A549 (cell line): ENCODE results near the gene AKAP6. TPM values are rescaled to one million over a fixed set of nuclear protein-coding genes. Genes with fewer than 3 reads are reported as not detected.

Experiments used
- ATAC-seq, 2 experiments: fragments of 200-7000 bp in 1 of 2; fragments of >200 bp in 1 of 2; cut with Nextera tagmentation in 1 of 2; cut with Tn5 transposase in 1 of 2; 3 replicates each; pipeline versions ENCODE4 v1.8.0 to v1.9.1; 2018 to 2020; ENCODE audit warnings: mild to moderate bottlenecking in 1 of 2, moderate library complexity in 1 of 2
- CTCF ChIA-PET: fragments of 300-600 bp; sonication (Branson Sonifier 250); formaldehyde crosslinking; extraction: SDS; loops from one replicate; lab custom pipeline; 2021; ENCODE audit warnings: antibody characterized with exemption, inconsistent platforms; lab: Yijun Ruan, JAX
- POLR2A ChIA-PET: fragments of 350-600 bp; formaldehyde crosslinking; extraction: SDS; loops from one replicate; lab custom pipeline; 2021; ENCODE audit warnings: antibody characterized with exemption, inconsistent platforms; lab: Yijun Ruan, JAX
- DNase-seq, 2 experiments: peaks; one replicate each; pipeline versions ENCODE4 v3.0.0 to v3.0.0-alpha.2; 2011 to 2016; ENCODE audit warnings: low read depth in 1 of 2, low spot score in 1 of 2
- FAIRE-seq: peaks from 2 replicates; lab custom pipeline; 2011; peaks lifted over from hg19 to GRCh38; lab: Jason Lieb, UNC
- H3K27ac ChIP-seq, 2 experiments: fragments of >200 bp; sonication (Bioruptor Twin); formaldehyde crosslinking; 3 replicates each; pipeline ENCODE4 v1.5.1; 2016 to 2017
- H3K4me1 ChIP-seq: fragments of >200 bp; sonication (Bioruptor Twin); formaldehyde crosslinking; 3 replicates; pipeline ENCODE4 v1.6.1; 2016
- H3K4me2 ChIP-seq: fragments of >200 bp; sonication (Bioruptor Twin); formaldehyde crosslinking; 3 replicates; pipeline ENCODE4 v1.6.1; 2016
- H3K4me3 ChIP-seq: fragments of >200 bp; sonication (Bioruptor Twin); formaldehyde crosslinking; 3 replicates; pipeline ENCODE4 v1.5.1; 2016
- H3K9me3 ChIP-seq: fragments of >200 bp; sonication (Bioruptor Twin); formaldehyde crosslinking; 3 replicates; pipeline ENCODE4 v1.6.1; 2016
- CBX8 ChIP-seq: fragments of 200-600 bp; sonication (generic); IDR thresholded peaks from 2 replicates; pipeline ENCODE4 v1.6.1; 2016
- CHD4 ChIP-seq: fragments of 200-600 bp; sonication (generic); IDR thresholded peaks from 2 replicates; pipeline ENCODE4 v1.6.1; 2016; ENCODE audit warnings: antibody characterized with exemption, mild to moderate bottlenecking, borderline replicate concordance
- EHMT2 ChIP-seq: fragments of 200-600 bp; sonication (generic); IDR thresholded peaks from 2 replicates; pipeline ENCODE4 v1.6.1; 2016; ENCODE audit warnings: antibody characterized with exemption, low read depth, mild to moderate bottlenecking, moderate library complexity
- FOSL2 ChIP-seq, 2 experiments: fragments of 450-650 bp in 1 of 2; fragments of >200 bp in 1 of 2; sonication (Bioruptor Twin) in 1 of 2; formaldehyde crosslinking; IDR thresholded peaks; 2 replicates each; pipeline versions ENCODE4 v1.5.0 to v1.6.1; 2016 to 2020; ENCODE audit warnings: mild to moderate bottlenecking in 1 of 2, moderate library complexity in 1 of 2
- FOXS1 ChIP-seq: fragments of 250-450 bp; sonication (Bioruptor Pico); IDR thresholded peaks from 2 replicates; pipeline ENCODE4 v1.5.0; 2020; ENCODE audit warnings: mild to moderate bottlenecking, moderate library complexity
- GATA3 ChIP-seq: IDR thresholded peaks from 2 replicates; pipeline ENCODE4 v1.6.1; 2012; ENCODE audit warnings: borderline replicate concordance
- HDAC2 ChIP-seq: fragments of 200-600 bp; sonication (generic); IDR thresholded peaks from 2 replicates; pipeline ENCODE4 v1.6.1; 2016
- HEYL ChIP-seq: fragments of 250-450 bp; sonication (Bioruptor Pico); IDR thresholded peaks from 2 replicates; pipeline ENCODE4 v1.8.0; 2021; ENCODE audit warnings: mild to moderate bottlenecking, moderate library complexity
- HOXB13 ChIP-seq: fragments of 250-450 bp; sonication (Bioruptor Pico); IDR thresholded peaks from 2 replicates; pipeline ENCODE4 v1.5.0; 2020; ENCODE audit warnings: low read depth, mild to moderate bottlenecking, moderate library complexity
- HOXB5 ChIP-seq: fragments of 250-450 bp; sonication (Bioruptor Pico); IDR thresholded peaks from 2 replicates; pipeline ENCODE4 v1.5.0; 2020; ENCODE audit warnings: mild to moderate bottlenecking, moderate library complexity
- JUNB ChIP-seq: fragments of >200 bp; sonication (Bioruptor Twin); formaldehyde crosslinking; IDR thresholded peaks from 2 replicates; pipeline ENCODE4 v1.6.1; 2016
- KDM1A ChIP-seq: fragments of 200-600 bp; sonication (generic); IDR thresholded peaks from 2 replicates; pipeline ENCODE4 v1.6.1; 2016; ENCODE audit warnings: low read depth, mild to moderate bottlenecking
- MAZ ChIP-seq: fragments of 150-350 bp; IDR thresholded peaks from 2 replicates; pipeline ENCODE4 v1.6.1; 2014; ENCODE audit warnings: antibody characterized with exemption, low read depth, low read length, borderline replicate concordance
- RNF2 ChIP-seq: fragments of 200-600 bp; sonication (generic); IDR thresholded peaks from 2 replicates; pipeline ENCODE4 v1.6.1; 2016; ENCODE audit warnings: low read depth, mild to moderate bottlenecking, antibody characterized with exemption, moderate library complexity, borderline replicate concordance
- TP53 ChIP-seq: fragments of 250-450 bp; sonication (Bioruptor Pico); IDR thresholded peaks from 2 replicates; pipeline ENCODE4 v1.5.0; 2021; ENCODE audit warnings: mild to moderate bottlenecking, moderate library complexity
- WGBS: methylation state at CpG from one replicate; pipeline ENCODE4 v1.1.6; 2017; ENCODE audit errors: missing lambda C conversion rate; 5-methylcytosine and 5-hydroxymethylcytosine counted together
- polyA plus RNA-seq, 4 experiments: library from polyadenylated mRNA; depleted of rRNA in 3 of 4; stranded (reverse); fragments of >200 nt; fragmentation: RNase III in 1 of 4; extraction: RNeasy Plus Mini Kit Qiagen cat#74134 plus additional on column Dnase treatment in 1 of 4; gene quantifications; 2 replicates in 3 of 4; 3 replicates in 1 of 4; pipeline ENCODE4 v1.2.3, GENCODE V29; 2011 to 2017
- TF ChIP-seq, protein P1 (sequence below): fragments of 200-600 bp; sonication (generic); IDR thresholded peaks from 2 replicates; pipeline ENCODE4 v1.6.1; 2016; ENCODE audit warnings: antibody characterized with exemption, mild to moderate bottlenecking, moderate library complexity
- TF ChIP-seq, protein P2 (sequence below): IDR thresholded peaks from 2 replicates; pipeline ENCODE4 v1.6.1; 2012; ENCODE audit warnings: low read depth, borderline replicate concordance
- TF ChIP-seq, protein P3 (sequence below): fragments of 250-450 bp; sonication (Bioruptor Pico); IDR thresholded peaks from 2 replicates; pipeline ENCODE4 v1.5.0; 2021; ENCODE audit warnings: mild to moderate bottlenecking, moderate library complexity, borderline replicate concordance

Gene AKAP6
- polyA plus RNA-seq, 2 of the 4 experiments (the other 2 are of a cell fraction) = 0.27 to 1.9 TPM

DNA sequence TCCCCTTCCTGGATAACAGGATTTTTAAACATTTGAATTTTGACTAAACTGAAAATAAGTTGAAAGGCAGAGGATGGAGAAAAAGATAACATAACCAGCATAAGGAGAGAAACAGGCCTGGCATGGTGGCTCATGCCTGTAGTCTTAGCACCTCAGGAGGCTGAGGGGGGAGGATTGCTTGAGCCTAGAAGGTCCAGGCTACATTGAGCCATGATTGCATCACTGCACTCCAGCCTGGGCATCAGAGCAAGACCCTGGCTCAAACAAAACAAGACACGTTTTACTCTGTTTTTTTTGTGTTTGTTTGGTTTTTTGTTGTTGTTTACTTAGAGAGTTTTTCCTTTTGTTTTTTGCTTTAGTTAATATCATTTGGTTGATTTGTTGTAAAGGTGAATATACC lies 8.7 kb downstream of the AKAP6 start:
- Histone ChIP-seq H3K9me3 (no peaks in the 10 kb centered on the region), H3K4me3 (no peak overlapping the region), H3K4me1 (peaks cover 3% of the 10 kb centered on the region; the same call in 2 of the 3 replicates), H3K4me2 (no peak overlapping the region), H3K27ac (no peak overlapping the region)
- ChIA-PET CTCF (no interaction called here), POLR2A (no interaction called here)
- 55% methylated on average over 1 of the region's 1 CpG for WGBS
- TF ChIP-seq HDAC2 (no peak), FOXS1 (CRISPR knock-in tag) (no peak), TP53 (CRISPR knock-in tag) (no peak), EHMT2 (no peak), HEYL (CRISPR knock-in tag) (no peak), MAZ (no peak), KDM1A (no peak), HOXB13 (no peak), HOXB5 (no peak), CHD4 (no peak), GATA3 (no peak)
- TF ChIP-seq, protein P1, sequence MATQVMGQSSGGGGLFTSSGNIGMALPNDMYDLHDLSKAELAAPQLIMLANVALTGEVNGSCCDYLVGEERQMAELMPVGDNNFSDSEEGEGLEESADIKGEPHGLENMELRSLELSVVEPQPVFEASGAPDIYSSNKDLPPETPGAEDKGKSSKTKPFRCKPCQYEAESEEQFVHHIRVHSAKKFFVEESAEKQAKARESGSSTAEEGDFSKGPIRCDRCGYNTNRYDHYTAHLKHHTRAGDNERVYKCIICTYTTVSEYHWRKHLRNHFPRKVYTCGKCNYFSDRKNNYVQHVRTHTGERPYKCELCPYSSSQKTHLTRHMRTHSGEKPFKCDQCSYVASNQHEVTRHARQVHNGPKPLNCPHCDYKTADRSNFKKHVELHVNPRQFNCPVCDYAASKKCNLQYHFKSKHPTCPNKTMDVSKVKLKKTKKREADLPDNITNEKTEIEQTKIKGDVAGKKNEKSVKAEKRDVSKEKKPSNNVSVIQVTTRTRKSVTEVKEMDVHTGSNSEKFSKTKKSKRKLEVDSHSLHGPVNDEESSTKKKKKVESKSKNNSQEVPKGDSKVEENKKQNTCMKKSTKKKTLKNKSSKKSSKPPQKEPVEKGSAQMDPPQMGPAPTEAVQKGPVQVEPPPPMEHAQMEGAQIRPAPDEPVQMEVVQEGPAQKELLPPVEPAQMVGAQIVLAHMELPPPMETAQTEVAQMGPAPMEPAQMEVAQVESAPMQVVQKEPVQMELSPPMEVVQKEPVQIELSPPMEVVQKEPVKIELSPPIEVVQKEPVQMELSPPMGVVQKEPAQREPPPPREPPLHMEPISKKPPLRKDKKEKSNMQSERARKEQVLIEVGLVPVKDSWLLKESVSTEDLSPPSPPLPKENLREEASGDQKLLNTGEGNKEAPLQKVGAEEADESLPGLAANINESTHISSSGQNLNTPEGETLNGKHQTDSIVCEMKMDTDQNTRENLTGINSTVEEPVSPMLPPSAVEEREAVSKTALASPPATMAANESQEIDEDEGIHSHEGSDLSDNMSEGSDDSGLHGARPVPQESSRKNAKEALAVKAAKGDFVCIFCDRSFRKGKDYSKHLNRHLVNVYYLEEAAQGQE = no peak
- TF ChIP-seq, protein P2, sequence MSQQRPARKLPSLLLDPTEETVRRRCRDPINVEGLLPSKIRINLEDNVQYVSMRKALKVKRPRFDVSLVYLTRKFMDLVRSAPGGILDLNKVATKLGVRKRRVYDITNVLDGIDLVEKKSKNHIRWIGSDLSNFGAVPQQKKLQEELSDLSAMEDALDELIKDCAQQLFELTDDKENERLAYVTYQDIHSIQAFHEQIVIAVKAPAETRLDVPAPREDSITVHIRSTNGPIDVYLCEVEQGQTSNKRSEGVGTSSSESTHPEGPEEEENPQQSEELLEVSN = no peak
- FAIRE-seq = no peak
- no peak for ATAC-seq
- no peak for DNase-seq

DNA sequence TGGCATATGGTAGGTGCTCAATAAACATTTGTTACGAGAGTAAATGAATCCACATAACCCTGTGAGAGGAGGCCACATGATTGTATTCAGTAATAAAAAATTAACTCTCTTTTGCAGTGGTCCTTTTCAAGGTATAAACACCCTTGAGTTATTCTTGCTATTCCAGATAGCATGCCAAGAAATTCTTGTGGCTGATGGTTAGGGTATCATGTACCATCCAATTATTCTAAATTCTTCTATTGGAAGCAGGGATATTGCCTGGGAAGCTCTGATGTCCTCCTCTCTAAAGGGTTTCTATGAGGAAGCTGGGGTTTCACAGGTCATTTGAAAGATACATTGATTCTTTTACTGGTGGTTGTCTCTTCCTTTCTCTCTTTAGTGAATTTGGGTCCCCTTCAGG lies 10.1 kb downstream of the AKAP6 start:
- POLR2A ChIA-PET = no interaction called here
- H3K27ac ChIP-seq = no peak overlapping the region
- CTCF ChIA-PET = interaction anchor here (0.6 to 1.6 kb wide), 3 partner anchors 9 to 44 kb away, joined by 3 to 4 read pairs (median 3); no protein-coding TSS in a partner anchor
- no peaks in the 10 kb centered on the region for H3K9me3 ChIP-seq
- no peaks in the 10 kb centered on the region for H3K4me1 ChIP-seq
- DNase-seq = no peak
- H3K4me3 ChIP-seq = no peak overlapping the region
- no peak for ATAC-seq
- 80% methylated on average over 1 of the region's 1 CpG for WGBS
- H3K4me2 ChIP-seq = no peak overlapping the region
- no peak for FAIRE-seq
- no peak for TF ChIP-seq CBX8
- no peak for TF ChIP-seq RNF2
- TF ChIP-seq, protein P3, sequence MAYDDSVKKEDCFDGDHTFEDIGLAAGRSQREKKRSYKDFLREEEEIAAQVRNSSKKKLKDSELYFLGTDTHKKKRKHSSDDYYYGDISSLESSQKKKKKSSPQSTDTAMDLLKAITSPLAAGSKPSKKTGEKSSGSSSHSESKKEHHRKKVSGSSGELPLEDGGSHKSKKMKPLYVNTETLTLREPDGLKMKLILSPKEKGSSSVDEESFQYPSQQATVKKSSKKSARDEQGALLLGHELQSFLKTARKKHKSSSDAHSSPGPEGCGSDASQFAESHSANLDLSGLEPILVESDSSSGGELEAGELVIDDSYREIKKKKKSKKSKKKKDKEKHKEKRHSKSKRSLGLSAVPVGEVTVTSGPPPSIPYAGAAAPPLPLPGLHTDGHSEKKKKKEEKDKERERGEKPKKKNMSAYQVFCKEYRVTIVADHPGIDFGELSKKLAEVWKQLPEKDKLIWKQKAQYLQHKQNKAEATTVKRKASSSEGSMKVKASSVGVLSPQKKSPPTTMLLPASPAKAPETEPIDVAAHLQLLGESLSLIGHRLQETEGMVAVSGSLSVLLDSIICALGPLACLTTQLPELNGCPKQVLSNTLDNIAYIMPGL = no peak
- TF ChIP-seq FOSL2 (IDR thresholded peaks at IDR 0.05) = no peak
- TF ChIP-seq FOSL2 (CRISPR knock-in tag; IDR thresholded peaks at IDR 0.05) = no peak
- TF ChIP-seq CHD4 = no peak
- TF ChIP-seq JUNB = no peak
- TF ChIP-seq, protein P2 = no peak
